ENCODE results near the gene MPL.

- TF ChIP-seq CTCF (IDR thresholded peaks at IDR 0.05) (no peak), POLR2A (IDR thresholded peaks at IDR 0.05) (no peak), POLR2AphosphoS5 (IDR thresholded peaks at IDR 0.05) (no peak), EP300 (IDR thresholded peaks at IDR 0.05) (no peak)
Measured at GRCh38 chr1:43303471-43304313, 33.9 kb upstream of the MPL start.
